GM18520 (cell line): ENCODE measurements around the gene AGXT.
"Not testable (repeated sequence)": the region's sequence is repeated elsewhere in the genome, so short reads cannot be mapped to it uniquely, and the experiment has no call there.

Experiments used
- ATAC-seq: cut with Tn5 transposase; IDR thresholded peaks from one replicate; pipeline ENCODE4 v1.9.1; 2021; ENCODE audit not compliant: unreplicated experiment

AGXT gene

GRCh38 chr2:240839152-240840143, 29.2 kb upstream of the AGXT start:
- no peak for ATAC-seq

- no peak for ATAC-seq
Measured at GRCh38 chr2:240840435-240841060, 28.1 kb upstream of the AGXT start.

- not testable (repeated sequence) for ATAC-seq
Measured at GRCh38 chr2:240846309-240846708, 22.3 kb upstream of the AGXT start.

- no peak for ATAC-seq
Measured at GRCh38 chr2:240846873-240847595, 21.6 kb upstream of the AGXT start.

- ATAC-seq, result no peak
Measured at GRCh38 chr2:240847817-240848216, 20.8 kb upstream of the AGXT start.

- no peak for ATAC-seq
Measured at GRCh38 chr2:240848900-240849680, 19.5 kb upstream of the AGXT start.

GRCh38 chr2:240850026-240850425, 18.6 kb upstream of the AGXT start:
- ATAC-seq, result no peak

GRCh38 chr2:240850756-240851077, 17.9 kb upstream of the AGXT start:
- no peak for ATAC-seq

GRCh38 chr2:240851078-240851991, 17.3 kb upstream of the AGXT start:
- no peak for ATAC-seq

GRCh38 chr2:240852671-240853314, 15.8 kb upstream of the AGXT start:
- ATAC-seq, result no peak

GRCh38 chr2:240855670-240856069, 13.0 kb upstream of the AGXT start:
- ATAC-seq, result no peak

- no peak for ATAC-seq
Measured at GRCh38 chr2:240856151-240856980, 12.3 kb upstream of the AGXT start.

GRCh38 chr2:240857039-240858008, 11.3 kb upstream of the AGXT start:
- ATAC-seq, result no peak

GRCh38 chr2:240858321-240858720, 10.3 kb upstream of the AGXT start:
- ATAC-seq, result no peak

GRCh38 chr2:240858871-240859270, 9.8 kb upstream of the AGXT start:
- ATAC-seq, result no peak

GRCh38 chr2:240861547-240861946, 7.1 kb upstream of the AGXT start:
- ATAC-seq, result no peak

GRCh38 chr2:240864475-240864874, 4.1 kb upstream of the AGXT start:
- ATAC-seq, result no peak
